Esophagus muscularis mucosa (tissue), 4 donors: Measurements from ENCODE around the gene EPX. TPM values are rescaled to one million over a fixed set of nuclear protein-coding genes. Genes with fewer than 3 reads are reported as not detected.
A peak's percentile ranks its signal among the peaks of the same experiment; 100 is the strongest.

Source experiments
- DNase-seq: peaks from one replicate; pipeline ENCODE4 v3.0.0-alpha.2; 2017; ENCODE audit errors: extremely low spot score
- H3K27ac ChIP-seq, 4 donors: fragments of 200-600 bp; sonication (generic); replicated peaks in 1 of 4; 1 replicate in 3 of 4; 2 replicates in 1 of 4; pipeline ENCODE4 v1.5.1; 2016 to 2019; ENCODE audit warnings: mild to moderate bottlenecking in 1 of 4
- H3K27me3 ChIP-seq, 4 donors: fragments of 200-600 bp; sonication (generic); one replicate each; pipeline versions ENCODE4 v1.5.1 to v1.6.0; 2016 to 2019
- H3K36me3 ChIP-seq, 4 donors: fragments of 200-600 bp; sonication (generic); one replicate each; pipeline ENCODE4 v1.5.1; 2016 to 2019
- H3K4me1 ChIP-seq, 4 donors: fragments of 200-600 bp; sonication (generic); one replicate each; pipeline ENCODE4 v1.5.1; 2016 to 2019
- H3K4me3 ChIP-seq, 4 donors: fragments of 200-600 bp; sonication (generic); 1 replicate in 2 of 4; 2 replicates in 2 of 4; pipeline ENCODE4 v1.5.1; 2016 to 2019; ENCODE audit warnings: mild to moderate bottlenecking in 4 of 4, moderate library complexity in 1 of 4
- H3K9me3 ChIP-seq, 4 donors: fragments of 200-600 bp; sonication (generic); 1 replicate in 3 of 4; 2 replicates in 1 of 4; pipeline ENCODE4 v1.5.1; 2016 to 2019
- EP300 ChIP-seq: sonication (generic); formaldehyde crosslinking; IDR thresholded peaks from one replicate; pipeline ENCODE4 v1.6.1; 2017; ENCODE audit warnings: antibody characterized with exemption
- POLR2A ChIP-seq: fragments of 450-650 bp; IDR thresholded peaks from one replicate; pipeline ENCODE4 v1.6.1; 2017; ENCODE audit warnings: antibody characterized with exemption, moderate library complexity, mild to moderate bottlenecking, low read depth
- POLR2AphosphoS5 ChIP-seq, 2 donors: sonication (generic); formaldehyde crosslinking; IDR thresholded peaks; one replicate each; pipeline ENCODE4 v1.6.1; 2017; ENCODE audit warnings: antibody characterized with exemption in 2 of 2
- WGBS: methylation state at CpG from one replicate; pipeline ENCODE4 v1.1.5; 2018; 5-methylcytosine and 5-hydroxymethylcytosine counted together
- intact Hi-C: fragments of 100-400 bp; cut with DNase I; formaldehyde crosslinking; loops from one replicate; pipeline ENCODE4 v1.15.1; 2023
- total RNA-seq, 4 donors: library from RNA; depleted of rRNA; stranded (reverse); fragments of >200 nt; gene quantifications; one replicate each; pipeline versions ENCODE4 v1.1.0 to v1.2.1, GENCODE V29; 2016
- TF ChIP-seq, protein P1 (sequence below), 3 experiments: fragments of 200-600 bp in 2 of 3; fragments of 450-650 bp in 1 of 3; sonication (generic) in 2 of 3; IDR thresholded peaks; one replicate each; pipeline ENCODE4 v1.5.1; 2017 to 2019; ENCODE audit warnings: antibody characterized with exemption in 3 of 3, mild to moderate bottlenecking in 2 of 3, moderate library complexity in 1 of 3

The EPX gene
- total RNA-seq, 4 donors from 2014 or later: not detected

DNA sequence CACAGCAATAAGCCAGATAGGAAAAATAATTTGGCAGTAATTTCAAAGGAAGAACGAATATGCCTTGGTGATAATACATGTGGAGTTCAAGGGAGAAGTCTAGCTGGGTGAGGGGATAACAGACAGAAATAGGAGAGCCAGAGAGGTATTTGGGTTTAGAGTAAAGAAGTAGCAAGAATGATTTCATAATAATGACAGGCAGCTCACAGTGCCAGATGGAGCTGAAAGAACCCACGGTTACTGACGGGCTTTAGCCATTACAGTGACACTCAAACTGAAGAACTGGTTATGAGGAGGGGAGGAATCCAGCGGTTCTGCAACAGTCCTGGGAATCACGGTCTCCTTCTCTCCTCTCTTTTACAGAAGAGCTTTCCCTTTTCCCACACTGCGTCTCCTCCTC, 42.1 kb upstream of the EPX start:
- H3K4me1 ChIP-seq: no peaks in the 10 kb centered on the region
- TF ChIP-seq, protein P1, sequence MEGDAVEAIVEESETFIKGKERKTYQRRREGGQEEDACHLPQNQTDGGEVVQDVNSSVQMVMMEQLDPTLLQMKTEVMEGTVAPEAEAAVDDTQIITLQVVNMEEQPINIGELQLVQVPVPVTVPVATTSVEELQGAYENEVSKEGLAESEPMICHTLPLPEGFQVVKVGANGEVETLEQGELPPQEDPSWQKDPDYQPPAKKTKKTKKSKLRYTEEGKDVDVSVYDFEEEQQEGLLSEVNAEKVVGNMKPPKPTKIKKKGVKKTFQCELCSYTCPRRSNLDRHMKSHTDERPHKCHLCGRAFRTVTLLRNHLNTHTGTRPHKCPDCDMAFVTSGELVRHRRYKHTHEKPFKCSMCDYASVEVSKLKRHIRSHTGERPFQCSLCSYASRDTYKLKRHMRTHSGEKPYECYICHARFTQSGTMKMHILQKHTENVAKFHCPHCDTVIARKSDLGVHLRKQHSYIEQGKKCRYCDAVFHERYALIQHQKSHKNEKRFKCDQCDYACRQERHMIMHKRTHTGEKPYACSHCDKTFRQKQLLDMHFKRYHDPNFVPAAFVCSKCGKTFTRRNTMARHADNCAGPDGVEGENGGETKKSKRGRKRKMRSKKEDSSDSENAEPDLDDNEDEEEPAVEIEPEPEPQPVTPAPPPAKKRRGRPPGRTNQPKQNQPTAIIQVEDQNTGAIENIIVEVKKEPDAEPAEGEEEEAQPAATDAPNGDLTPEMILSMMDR (IDR thresholded peaks at IDR 0.05): no peak
- TF ChIP-seq EP300: no peak
- no peak for TF ChIP-seq POLR2A
- no peak for TF ChIP-seq POLR2AphosphoS5 (IDR thresholded peaks at IDR 0.05)
- DNase-seq: no peak
- no peak overlapping the region for H3K4me3 ChIP-seq
- no peak overlapping the region for H3K27ac ChIP-seq
- H3K9me3 ChIP-seq: peaks cover 0 to 20% (median 9%) of the 10 kb centered on the region in 4 donors
- H3K27me3 ChIP-seq: peaks cover 0 to 43% (median 0%) of the 10 kb centered on the region in 4 donors
- H3K36me3 ChIP-seq: no peaks in the 10 kb centered on the region
- intact Hi-C loops: no loop called here
- WGBS: 49% methylated on average over 6 of the region's 6 CpGs

DNA sequence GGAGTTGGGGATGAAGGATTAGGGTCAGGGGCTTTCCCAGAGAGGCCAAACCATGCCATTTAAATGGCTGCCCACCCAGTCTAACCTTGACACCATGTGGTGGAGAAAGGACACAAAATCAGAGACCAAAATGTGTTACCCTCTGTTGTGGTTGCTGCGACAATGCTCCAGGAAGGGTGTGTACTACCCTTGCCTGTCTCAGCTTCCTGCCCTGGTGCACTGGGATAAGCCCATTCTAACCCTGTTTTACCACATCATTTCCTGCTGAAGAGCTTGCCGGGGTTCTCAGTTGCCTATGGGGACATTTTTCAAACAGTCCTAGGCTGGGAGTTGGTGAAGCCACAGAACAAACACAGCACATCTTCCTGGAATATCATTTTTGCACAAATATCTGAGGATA, 39.5 kb upstream of the EPX start:
- Histone ChIP-seq H3K4me3 (no peak overlapping the region), H3K27me3 (peaks cover 0 to 67% (median 5%) of the 10 kb centered on the region in 4 donors), H3K27ac (no peak overlapping the region), H3K4me1 (peaks cover 4 to 14% (median 12%) of the 10 kb centered on the region in 4 donors), H3K36me3 (no peaks in the 10 kb centered on the region), H3K9me3 (no peaks in the 10 kb centered on the region)
- WGBS: 51% methylated on average over 2 of the region's 2 CpGs
- TF ChIP-seq EP300 (no peak), POLR2A (no peak), POLR2AphosphoS5 (IDR thresholded peaks at IDR 0.05) (peak in 1 of 2 donors; percentile 21)
- TF ChIP-seq, protein P1 (IDR thresholded peaks at IDR 0.05): no peak
- no peak for DNase-seq
- intact Hi-C loops: no loop called here

DNA sequence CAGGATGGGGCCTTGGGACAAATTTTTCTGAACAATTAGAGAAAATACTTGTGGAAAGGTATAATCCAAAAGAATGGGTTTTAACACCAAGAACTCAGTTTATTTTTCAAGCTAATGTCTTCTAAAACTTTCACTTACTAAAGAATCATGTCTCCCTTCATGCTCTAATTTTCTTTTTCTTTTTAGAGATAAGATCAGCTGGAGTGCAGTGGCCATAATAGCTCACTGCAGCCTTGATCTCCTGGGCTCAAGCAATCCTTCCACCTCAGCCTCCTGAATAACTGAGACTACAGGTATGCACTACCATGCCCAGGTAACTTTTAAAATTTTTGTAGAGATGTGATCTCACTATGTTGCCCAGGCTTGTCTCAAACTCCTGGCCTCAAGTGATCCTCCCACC, 38.9 kb upstream of the EPX start:
- intact Hi-C loops: no loop called here
- H3K36me3 ChIP-seq: no peaks in the 10 kb centered on the region
- no peak overlapping the region for H3K27ac ChIP-seq
- peaks cover 4 to 14% (median 12%) of the 10 kb centered on the region in 4 donors for H3K4me1 ChIP-seq
- H3K27me3 ChIP-seq: peaks cover 0 to 66% (median 5%) of the 10 kb centered on the region in 4 donors
- DNase-seq: no peak
- no peaks in the 10 kb centered on the region for H3K9me3 ChIP-seq
- no peak for TF ChIP-seq POLR2AphosphoS5 (IDR thresholded peaks at IDR 0.05)
- TF ChIP-seq POLR2A: no peak
- TF ChIP-seq, protein P1 (IDR thresholded peaks at IDR 0.05): no peak
- no peak for TF ChIP-seq EP300
- H3K4me3 ChIP-seq: no peak overlapping the region

DNA sequence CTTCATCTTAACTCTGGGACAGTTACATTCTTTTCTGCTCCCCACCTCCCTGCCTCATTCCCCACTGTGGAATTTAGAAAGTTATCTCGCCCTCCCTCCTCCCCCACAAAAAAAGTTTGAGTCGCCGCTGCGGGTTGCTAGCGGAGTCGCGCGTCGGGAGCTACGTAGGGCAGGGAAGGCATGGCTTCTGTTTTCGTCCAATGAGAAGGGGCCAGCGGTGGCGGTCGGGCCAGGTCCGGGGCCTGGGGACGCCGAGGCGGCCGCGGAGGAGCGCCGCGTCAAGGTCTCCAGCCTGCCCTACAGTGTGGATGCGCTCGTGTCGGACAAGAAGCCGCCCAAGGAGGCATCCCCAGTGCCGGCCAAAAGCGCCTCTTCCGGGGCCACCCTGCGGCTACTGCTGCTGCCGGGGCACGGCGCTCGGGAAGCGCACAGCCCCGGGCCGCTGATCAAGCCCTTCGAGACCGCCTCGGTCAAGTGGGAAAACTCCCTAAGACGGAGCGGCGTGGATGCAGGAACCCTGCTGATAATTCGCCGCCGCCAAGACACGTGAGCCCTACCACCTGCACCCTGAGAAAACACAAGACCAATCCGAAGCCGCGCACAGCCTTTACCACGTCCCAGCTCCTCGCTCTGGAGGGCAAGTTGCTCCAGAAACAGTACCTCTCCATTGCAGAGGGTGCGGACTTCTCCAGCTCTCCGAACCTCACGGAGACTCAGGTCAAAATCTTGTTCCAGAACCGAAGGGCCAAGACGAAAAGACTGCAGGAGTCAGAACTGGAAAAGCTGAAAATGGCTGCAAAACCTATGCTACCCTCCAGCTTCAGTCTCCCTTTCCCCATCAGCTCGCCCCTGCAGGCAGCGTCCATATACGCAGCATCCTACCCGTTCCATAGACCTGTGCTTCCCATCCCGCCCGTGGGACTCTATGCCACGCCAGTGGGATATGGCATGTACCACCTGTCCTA, 35.4 kb upstream of the EPX start:
- Histone ChIP-seq H3K9me3 (no peaks in the 10 kb centered on the region), H3K36me3 (no peaks in the 10 kb centered on the region), H3K27me3 (peaks cover 0 to 77% (median 8%) of the 10 kb centered on the region in 4 donors), H3K27ac (no peak overlapping the region), H3K4me1 (peaks cover 4 to 14% (median 12%) of the 10 kb centered on the region in 4 donors), H3K4me3 (peak overlapping the region; percentile 49 to 58 (median 50))
- no peak for DNase-seq
- 6% methylated on average over 35 of the region's 65 CpGs for WGBS
- intact Hi-C loops: no loop called here
- TF ChIP-seq, protein P1 (IDR thresholded peaks at IDR 0.05): no peak
- no peak for TF ChIP-seq EP300
- TF ChIP-seq POLR2A: no peak
- no peak for TF ChIP-seq POLR2AphosphoS5 (IDR thresholded peaks at IDR 0.05)
